HG02588 (cell line): ENCODE data around the gene MRTFA.
"Not testable (repeated sequence)": the region's sequence is repeated elsewhere in the genome, so short reads cannot be mapped to it uniquely, and the experiment has no call there.

Experiments
- ATAC-seq: cut with Tn5 transposase; IDR thresholded peaks from one replicate; pipeline ENCODE4 v1.9.1; 2021; ENCODE audit warnings: mild to moderate bottlenecking, moderate library complexity; ENCODE audit not compliant: unreplicated experiment

The MRTFA gene

DNA sequence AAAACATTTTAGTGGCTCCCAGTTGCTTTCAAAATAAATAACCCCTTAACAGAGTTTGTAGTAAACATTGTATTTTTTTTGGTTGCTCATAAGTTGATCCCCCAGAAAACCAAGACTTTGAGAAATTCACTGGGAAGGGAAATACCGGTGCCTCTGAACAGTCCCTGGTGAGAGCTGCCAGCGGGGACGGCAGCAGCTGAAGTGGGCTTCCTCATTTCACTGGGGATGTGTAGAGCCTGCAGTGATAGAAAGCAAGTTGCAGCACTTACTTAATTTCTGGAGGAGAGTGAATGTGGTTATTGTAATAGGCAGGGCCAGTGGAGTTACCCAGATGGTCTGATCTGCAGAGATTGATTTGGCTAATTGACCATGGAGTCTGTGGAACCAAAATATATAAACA lies 24.2 kb upstream of the MRTFA start:
- ATAC-seq = no peak

DNA sequence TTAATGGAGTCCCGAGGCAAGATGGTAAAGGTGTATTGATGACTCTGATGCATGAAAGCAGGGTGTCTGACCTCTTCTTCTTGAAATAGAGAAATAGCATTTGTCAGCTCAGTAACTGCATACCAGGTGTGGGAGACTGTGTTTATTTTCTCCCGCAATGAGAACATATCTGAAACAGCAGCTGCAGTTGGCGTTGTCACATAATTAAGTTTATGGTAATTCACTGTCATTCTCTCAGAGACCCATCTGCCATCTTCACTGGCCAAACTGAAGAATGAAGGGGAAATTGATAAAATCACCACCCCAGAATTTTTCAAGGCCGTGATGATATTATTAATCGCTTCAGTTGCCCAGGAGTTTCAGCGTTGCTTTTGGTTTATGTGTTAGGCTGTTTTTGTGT lies 22.6 kb upstream of the MRTFA start:
- ATAC-seq = no peak

DNA sequence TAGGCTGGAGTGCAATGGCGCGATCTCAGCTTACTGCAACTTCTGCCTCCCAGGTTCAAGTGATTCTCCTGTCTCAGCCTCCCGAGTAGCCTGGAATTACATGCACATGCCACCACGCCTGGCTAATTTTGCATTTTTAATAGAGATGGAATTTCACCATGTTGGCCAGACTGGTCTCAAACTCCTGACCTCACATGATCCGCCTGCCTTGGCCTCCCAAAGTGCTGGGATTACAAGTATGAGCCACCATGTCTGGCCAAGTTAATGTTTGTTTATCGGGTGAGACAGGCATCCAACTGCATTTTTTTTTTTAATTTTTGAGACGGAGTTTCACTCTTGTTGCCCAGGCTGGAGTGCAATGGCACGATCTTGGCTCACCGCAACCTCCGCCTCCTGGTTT lies 20.1 kb upstream of the MRTFA start:
- ATAC-seq = not testable (repeated sequence)

GRCh38 chr22:40655941-40656340 lies 19.4 kb upstream of the MRTFA start:
- not testable (repeated sequence) for ATAC-seq

GRCh38 chr22:40654522-40655167 lies 18.1 kb upstream of the MRTFA start:
- ATAC-seq = no peak

DNA sequence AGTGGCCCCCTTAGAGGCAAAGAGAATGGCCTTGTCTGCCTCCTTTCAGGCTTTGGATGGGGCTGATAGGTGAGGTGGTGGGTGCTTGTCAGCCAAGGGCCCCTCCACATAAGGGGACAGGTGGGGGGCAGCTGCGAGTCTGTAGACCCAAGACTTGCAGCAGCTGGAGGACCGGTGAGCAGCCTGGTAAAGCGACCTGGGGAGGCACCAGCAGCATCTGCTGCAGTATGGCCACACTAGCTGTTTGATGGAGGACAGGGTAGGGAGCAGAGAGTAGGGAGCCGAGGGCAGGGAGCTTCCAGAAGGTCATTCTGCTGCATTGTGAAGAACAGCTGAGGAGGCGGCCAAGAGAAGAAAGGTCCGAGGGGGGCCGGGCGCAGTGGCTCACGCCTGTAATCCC lies 16.8 kb upstream of the MRTFA start:
- ATAC-seq = no peak

- no peak for ATAC-seq
These were observed 15.3 kb upstream of the MRTFA start for GRCh38 chr22:40651563-40652501.

- no peak for ATAC-seq
These were observed 14.5 kb upstream of the MRTFA start for GRCh38 chr22:40651057-40651456.

- ATAC-seq = no peak
These were observed 11.9 kb upstream of the MRTFA start for GRCh38 chr22:40648386-40648785.

DNA sequence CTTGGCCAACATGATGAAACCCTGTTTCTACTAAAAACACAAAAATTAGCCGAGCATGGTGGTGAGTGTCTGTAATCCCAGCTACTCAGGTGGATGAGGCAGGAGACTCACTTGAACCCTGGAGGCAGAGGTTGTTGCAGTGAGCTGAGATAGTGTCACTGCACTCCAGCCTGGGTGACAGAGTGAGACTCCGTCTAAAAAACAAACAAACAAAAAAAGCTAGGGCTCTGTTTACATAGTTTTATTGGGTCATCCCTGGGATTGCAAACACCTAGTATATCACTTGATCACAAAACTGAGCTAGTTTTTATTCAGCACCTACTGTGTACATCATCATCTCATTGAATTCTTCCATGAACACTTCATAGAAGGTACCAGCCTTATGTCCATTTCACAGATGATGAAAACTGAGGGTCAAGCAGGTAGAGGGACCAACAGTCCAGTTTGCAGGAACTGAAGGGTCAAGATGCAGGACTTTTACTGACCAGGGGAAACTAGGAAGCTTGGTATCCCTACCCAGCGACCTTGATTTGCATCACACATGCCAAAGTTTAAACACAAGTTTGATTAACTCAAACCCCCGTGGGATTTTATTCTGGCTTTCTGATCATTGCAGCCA lies 9.2 kb upstream of the MRTFA start:
- ATAC-seq = no peak

DNA sequence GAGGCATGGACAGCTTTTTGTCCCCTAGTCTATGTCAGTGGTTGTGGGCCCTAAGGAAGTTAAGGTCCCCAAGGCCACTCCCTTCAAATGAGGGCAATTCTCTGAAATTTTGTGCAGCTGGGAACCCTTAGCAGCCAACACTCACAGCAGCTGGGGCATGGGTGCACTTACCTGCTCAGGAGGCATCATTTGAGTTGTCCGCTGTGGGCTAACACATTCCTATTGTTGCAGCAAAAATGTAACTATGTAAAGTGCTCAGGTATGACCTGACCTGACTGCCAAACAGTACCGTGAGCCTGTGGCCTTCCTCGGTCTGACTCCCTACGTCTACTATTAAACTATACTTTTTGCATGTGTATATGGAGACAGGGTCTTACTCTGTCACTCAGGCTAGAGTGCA lies 5.8 kb upstream of the MRTFA start:
- ATAC-seq = no peak

DNA sequence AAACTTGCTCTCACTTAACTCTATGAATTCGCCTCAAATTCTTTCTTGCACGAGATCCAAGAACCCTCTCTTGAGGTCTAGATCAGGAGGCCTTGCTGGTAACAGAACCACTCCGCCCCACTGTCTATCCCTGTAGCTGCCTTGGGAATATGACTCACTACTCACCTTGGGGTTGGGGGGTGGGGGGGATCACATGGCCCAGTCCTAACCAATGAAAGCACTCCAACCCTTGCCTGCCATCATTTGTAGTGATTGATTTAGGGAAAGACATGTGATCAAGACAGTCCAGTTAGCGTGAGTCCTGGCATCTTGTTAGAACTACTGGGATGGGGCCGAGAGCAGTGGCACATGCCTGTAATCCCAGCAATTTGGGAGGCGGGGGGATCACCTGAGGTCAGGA lies 4.8 kb upstream of the MRTFA start:
- ATAC-seq = no peak

- ATAC-seq = no peak
These were observed 1.7 kb upstream of the MRTFA start for GRCh38 chr22:40638261-40638660.

DNA sequence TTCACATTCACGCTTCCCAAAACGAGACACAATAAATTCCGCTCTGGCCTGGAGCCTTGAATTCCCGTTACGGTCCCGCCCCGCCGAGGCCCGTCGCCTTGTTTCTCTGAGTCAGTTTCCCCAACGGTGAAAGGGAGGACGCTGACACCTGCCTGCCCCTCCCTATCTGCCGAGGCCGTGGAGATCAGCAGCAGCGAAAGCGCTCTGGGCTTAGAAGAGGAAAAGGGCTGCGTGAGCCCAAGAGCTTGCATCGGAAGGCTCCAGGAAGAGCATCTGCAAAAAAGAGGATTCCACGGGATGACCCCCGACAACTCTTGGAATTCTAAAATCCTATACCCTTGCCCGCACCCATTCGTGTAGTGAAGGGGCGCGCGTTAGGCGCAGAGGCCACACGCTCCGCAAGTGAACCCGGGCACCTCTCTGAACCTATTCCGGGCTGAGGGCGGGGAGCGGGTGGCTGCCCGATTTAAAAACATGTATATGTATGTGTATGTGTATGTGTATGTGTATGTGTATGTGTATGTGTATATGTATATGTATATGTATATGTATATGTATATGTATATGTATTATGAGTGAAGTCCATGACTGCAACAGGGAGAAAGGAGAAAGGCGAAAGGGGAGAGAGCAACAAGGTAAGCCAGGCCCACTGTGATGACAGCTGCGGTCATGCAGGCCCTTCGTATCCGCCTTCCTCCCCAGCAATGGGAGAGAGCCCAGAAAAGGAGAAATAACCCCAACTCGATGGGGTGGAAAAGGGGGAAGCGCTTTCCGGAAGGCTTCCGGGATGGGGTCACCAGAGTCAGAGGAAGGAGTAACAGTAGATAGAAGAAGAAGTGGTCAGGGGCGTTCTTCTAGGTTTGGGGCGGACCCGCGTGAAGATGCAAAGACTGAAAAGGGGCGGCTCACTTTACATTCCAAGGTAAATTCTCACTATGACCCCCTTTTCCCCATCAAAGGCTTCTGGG lies 948 bp upstream of the MRTFA start:
- no peak for ATAC-seq

GRCh38 chr22:40635940-40636379 lies 559 bp downstream of the MRTFA start:
- ATAC-seq = peak; percentile 11

DNA sequence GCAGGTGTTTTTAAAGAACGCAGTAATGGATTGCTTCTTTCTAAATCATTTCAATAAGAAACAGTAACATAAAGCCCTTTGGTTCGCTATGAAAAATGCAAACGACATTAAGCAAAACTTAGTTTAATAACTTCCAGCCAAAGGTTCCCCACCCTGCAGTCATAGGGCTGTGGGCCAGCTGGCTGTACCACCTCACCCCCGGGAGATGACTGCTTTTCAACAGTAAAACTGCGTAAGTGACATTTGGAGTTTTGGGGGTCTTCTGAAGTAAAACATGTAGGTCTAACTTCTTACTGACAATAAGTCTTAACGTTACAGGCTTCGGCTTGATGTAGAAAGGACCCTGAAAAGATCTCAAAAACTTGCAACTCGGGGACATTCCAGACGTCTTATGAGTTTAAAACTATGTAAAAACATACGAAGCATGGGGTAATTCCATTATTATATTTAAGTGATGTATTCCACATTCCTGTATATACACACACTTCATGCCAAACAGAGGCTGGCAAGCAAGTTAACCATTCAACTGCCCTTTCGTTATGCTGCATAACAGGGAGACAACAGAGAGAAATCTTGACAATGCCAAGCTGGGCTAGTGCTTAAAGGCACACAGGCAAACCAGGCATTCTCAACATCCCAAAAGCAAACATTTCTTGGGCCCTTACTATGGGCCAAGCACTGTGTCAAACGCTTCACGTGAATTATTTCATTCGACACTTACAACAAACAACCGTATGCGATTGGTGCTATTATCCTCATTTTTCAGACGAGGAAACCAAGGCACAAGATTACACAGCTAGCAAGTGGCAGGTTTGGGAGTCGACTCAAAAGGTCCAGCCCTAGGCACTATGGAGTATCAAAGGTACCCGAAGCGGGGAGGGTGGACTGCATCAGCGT lies 1.2 kb downstream of the MRTFA start:
- ATAC-seq = no peak

- ATAC-seq = no peak
These were observed 2.2 kb downstream of the MRTFA start for GRCh38 chr22:40634119-40634903.

DNA sequence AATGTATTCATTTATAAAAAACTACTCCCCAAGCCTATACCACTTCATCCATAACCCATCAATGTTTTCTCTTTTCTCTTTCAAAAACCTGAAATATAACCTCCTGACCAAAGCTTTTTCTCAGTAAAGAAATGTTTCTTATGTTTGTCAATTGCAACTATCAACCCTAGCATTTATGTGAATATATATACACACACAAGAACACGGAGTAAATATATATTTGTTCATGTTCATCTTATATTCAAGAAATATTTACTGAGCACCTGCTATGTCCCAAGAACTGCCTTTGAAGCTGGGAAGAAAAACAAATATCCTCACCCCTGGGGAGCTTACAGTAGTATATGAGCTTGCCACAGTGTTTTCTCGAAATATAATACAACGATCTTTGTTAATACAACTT lies 3.5 kb downstream of the MRTFA start:
- no peak for ATAC-seq

DNA sequence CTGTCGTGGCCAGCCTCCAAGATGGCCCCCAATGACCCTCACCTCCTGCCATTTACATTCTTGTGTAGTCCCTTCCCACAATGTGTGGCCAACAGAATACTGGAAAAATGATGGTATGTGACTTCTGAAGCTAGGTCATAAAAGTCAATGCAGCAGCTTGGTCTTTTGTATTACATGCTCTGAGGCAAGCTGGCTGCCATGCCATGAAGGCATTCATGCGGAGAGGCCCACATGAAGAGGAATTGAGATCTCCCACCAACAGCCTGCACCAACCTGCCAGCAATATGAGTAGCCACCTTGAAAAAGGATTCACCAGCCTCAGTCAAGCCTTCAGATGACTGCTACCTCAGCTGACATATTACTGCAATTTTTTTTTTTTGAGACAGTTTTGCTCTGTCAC lies 4.6 kb downstream of the MRTFA start:
- no peak for ATAC-seq
